Right atrium auricular region (tissue), 2 donors: ENCODE data around the gene MLX. TPM values are rescaled to one million over a fixed set of nuclear protein-coding genes. Genes with fewer than 3 reads are reported as not detected.

Experiments used
- DNase-seq: peaks from one replicate; pipeline ENCODE4 v3.0.0-alpha.2; 2019; ENCODE audit warnings: low spot score
- H3K27ac ChIP-seq, 2 donors: fragments of 200-600 bp; sonication (generic); 1 replicate in 1 of 2; 2 replicates in 1 of 2; pipeline ENCODE4 v1.5.1; 2016 to 2019
- H3K27me3 ChIP-seq, 2 donors: fragments of 200-600 bp; sonication (generic); one replicate each; pipeline versions ENCODE4 v1.5.1 to v1.6.0; 2017 to 2019
- H3K36me3 ChIP-seq: fragments of 200-600 bp; sonication (generic); one replicate; pipeline ENCODE4 v1.5.1; 2016
- H3K4me1 ChIP-seq, 2 donors: fragments of 200-600 bp; sonication (generic); one replicate each; pipeline versions ENCODE4 v1.5.1 to v1.6.0; 2017 to 2019
- H3K4me3 ChIP-seq, 2 donors: fragments of 200-600 bp; sonication (generic); 1 replicate in 1 of 2; 2 replicates in 1 of 2; pipeline ENCODE4 v1.5.1; 2017 to 2019; ENCODE audit warnings: mild to moderate bottlenecking in 1 of 2, moderate library complexity in 1 of 2
- H3K9me3 ChIP-seq, 2 donors: fragments of 200-600 bp; sonication (generic); one replicate each; pipeline ENCODE4 v1.5.1; 2019
- CTCF ChIP-seq, 2 donors: fragments of 200-600 bp; sonication (generic); IDR thresholded peaks; one replicate each; pipeline ENCODE4 v1.5.1; 2019; ENCODE audit warnings: antibody characterized with exemption in 2 of 2
- total RNA-seq, 2 donors: library from RNA; depleted of rRNA; stranded (reverse); fragments of >200 nt; gene quantifications; one replicate each; pipeline ENCODE4 v1.1.0, GENCODE V29; 2016

MLX gene
- total RNA-seq, 2 donors from 2014 or later, result 40.1 to 63.6 TPM

- Histone ChIP-seq H3K4me1 (peaks cover 0 to 56% of the 10 kb centered on the region in 2 donors), H3K9me3 (no peaks in the 10 kb centered on the region), H3K4me3 (no peak overlapping the region), H3K27me3 (no peaks in the 10 kb centered on the region), H3K27ac (no peak overlapping the region), H3K36me3 (peaks cover 26% of the 10 kb centered on the region)
- no peak for TF ChIP-seq CTCF (IDR thresholded peaks at IDR 0.05)
- DNase-seq, result no peak
Measured at GRCh38 chr17:42563950-42564349, 3.0 kb upstream of the MLX start.

GRCh38 chr17:42564815-42565522 lies 1.9 kb upstream of the MLX start:
- H3K27me3 ChIP-seq, result no peaks in the 10 kb centered on the region
- no peak overlapping the region for H3K27ac ChIP-seq
- DNase-seq, result no peak
- H3K36me3 ChIP-seq, result peaks cover 36% of the 10 kb centered on the region
- no peak overlapping the region for H3K4me3 ChIP-seq
- peaks cover 0 to 59% of the 10 kb centered on the region in 2 donors for H3K4me1 ChIP-seq
- no peak for TF ChIP-seq CTCF (IDR thresholded peaks at IDR 0.05)
- no peaks in the 10 kb centered on the region for H3K9me3 ChIP-seq

GRCh38 chr17:42565523-42566214 lies 1.2 kb upstream of the MLX start:
- no peak for TF ChIP-seq CTCF (IDR thresholded peaks at IDR 0.05)
- Histone ChIP-seq H3K36me3 (peaks cover 43% of the 10 kb centered on the region), H3K27ac (peak overlapping the region; percentile 96 to 98), H3K4me3 (no peak overlapping the region), H3K27me3 (no peaks in the 10 kb centered on the region), H3K9me3 (no peaks in the 10 kb centered on the region), H3K4me1 (peaks cover 0 to 59% of the 10 kb centered on the region in 2 donors)
- DNase-seq, result no peak

GRCh38 chr17:42566215-42566882 lies 551 bp upstream of the MLX start:
- Histone ChIP-seq H3K4me3 (peak overlapping the region; percentile 91 to 95), H3K27ac (peak overlapping the region; percentile 96 to 98), H3K27me3 (no peaks in the 10 kb centered on the region), H3K36me3 (peaks cover 50% of the 10 kb centered on the region), H3K4me1 (peaks cover 0 to 59% of the 10 kb centered on the region in 2 donors), H3K9me3 (no peaks in the 10 kb centered on the region)
- no peak for DNase-seq
- TF ChIP-seq CTCF (IDR thresholded peaks at IDR 0.05), result no peak

GRCh38 chr17:42568341-42569111 lies 1.6 kb downstream of the MLX start:
- TF ChIP-seq CTCF (IDR thresholded peaks at IDR 0.05), result no peak
- peaks cover 0 to 50% of the 10 kb centered on the region in 2 donors for H3K4me1 ChIP-seq
- peak overlapping the region; percentile 96 to 98 for H3K27ac ChIP-seq
- peaks cover 71% of the 10 kb centered on the region for H3K36me3 ChIP-seq
- no peaks in the 10 kb centered on the region for H3K27me3 ChIP-seq
- DNase-seq, result no peak
- no peak overlapping the region for H3K4me3 ChIP-seq
- H3K9me3 ChIP-seq, result no peaks in the 10 kb centered on the region
